ENCODE results near the gene NDUFB3.
"Not testable (repeated sequence)": the region's sequence is repeated elsewhere in the genome, so short reads cannot be mapped to it uniquely, and the experiment has no call there.

The NDUFB3 gene

DNA sequence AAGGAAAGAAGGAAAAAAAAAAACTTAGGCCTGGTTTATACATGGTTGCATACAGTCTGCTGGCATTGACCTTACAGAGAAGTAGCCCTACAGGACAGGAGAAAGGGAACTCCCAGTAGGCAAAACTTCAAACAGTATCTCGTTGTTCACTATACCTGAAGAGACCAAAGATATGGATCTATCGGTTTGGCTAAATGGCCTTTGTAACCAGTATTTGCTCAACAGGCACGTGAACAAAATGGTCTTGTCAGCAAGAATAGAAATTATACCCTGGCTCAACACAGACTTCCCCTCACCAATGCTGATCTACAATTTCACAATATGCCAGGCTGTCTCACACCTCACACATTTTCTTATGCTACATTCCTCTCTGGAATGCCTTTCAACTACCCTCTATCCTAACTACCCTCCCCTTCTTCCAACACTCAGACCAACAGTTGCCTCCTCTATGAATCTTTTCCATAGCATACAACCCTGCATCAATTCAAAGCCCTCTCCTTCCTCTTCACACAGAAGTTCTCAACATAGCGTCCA lies 14.0 kb upstream of the NDUFB3 start:
- peaks cover 6% of the 10 kb centered on the region for H3K79me2 ChIP-seq (ENCODE audit: control insufficient read depth, insufficient read depth, low read length)
- no peak overlapping the region for H2BK5ac ChIP-seq (ENCODE audit: low read length)
- no peak overlapping the region for H3K9ac ChIP-seq (ENCODE audit: low read length)
- H3K56ac ChIP-seq (ENCODE audit: low read length), result peak overlapping the region; percentile 44
- no peak overlapping the region for H2BK120ac ChIP-seq (ENCODE audit: low read depth, low read length)
- WGBS (ENCODE audit: extremely low coverage, insufficient coverage, low lambda C conversion rate), result no CpG with 5 or more reads among the region's 4 CpGs
- peaks cover 17% of the 10 kb centered on the region for H3K4me1 ChIP-seq (ENCODE audit: control insufficient read depth, low read depth, low read length)
- no peak overlapping the region for H3K4me2 ChIP-seq (ENCODE audit: low read length)
- H3K79me1 ChIP-seq (ENCODE audit: low read length), result peaks cover 14% of the 10 kb centered on the region
- H2AK5ac ChIP-seq (ENCODE audit: low read length), result no peak overlapping the region
- no peaks in the 10 kb centered on the region for H3K27me3 ChIP-seq (ENCODE audit: insufficient read depth, low read length, poor library complexity)
- no peak overlapping the region for H3K4ac ChIP-seq (ENCODE audit: low read depth, low read length)
- no peak overlapping the region for H4K8ac ChIP-seq (ENCODE audit: low read depth, low read length)
- H3K27ac ChIP-seq (ENCODE audit: low read depth, low read length), result no peak overlapping the region
- H3K36me3 ChIP-seq (ENCODE audit: control insufficient read depth, insufficient read depth, low read length), result no peaks in the 10 kb centered on the region
- peak; percentile 81 for DNase-seq
- H3K18ac ChIP-seq (ENCODE audit: low read length), result no peak overlapping the region
- H4K5ac ChIP-seq (ENCODE audit: low read length), result no peak overlapping the region
- H3K23ac ChIP-seq (ENCODE audit: low read length), result no peak overlapping the region
- H2BK15ac ChIP-seq (replicated peaks; ENCODE audit: low read depth), result no peak overlapping the region
- no peak overlapping the region for H3K4me3 ChIP-seq (ENCODE audit: low read length)

DNA sequence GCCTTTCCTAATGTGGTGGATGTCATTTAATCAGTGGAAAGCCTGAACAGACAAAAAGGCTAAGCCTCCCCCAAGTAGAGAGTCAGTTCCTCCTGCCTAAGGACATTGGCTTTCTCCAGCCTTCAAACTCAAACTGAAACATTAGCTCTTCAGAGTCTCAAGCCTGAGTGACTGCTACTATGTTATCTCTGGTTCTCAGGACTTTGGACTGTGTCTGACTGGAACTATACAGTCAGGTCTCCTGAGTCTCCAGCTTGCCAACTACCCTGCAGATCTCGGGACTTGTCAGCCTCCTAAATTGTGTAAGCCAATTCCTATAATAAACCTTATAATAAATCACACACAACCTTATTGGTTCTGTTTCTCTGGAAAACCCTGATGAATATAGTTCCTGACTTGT lies 12.9 kb upstream of the NDUFB3 start:
- H3K79me2 ChIP-seq (ENCODE audit: control insufficient read depth, insufficient read depth, low read length), result peaks cover 6% of the 10 kb centered on the region
- H3K56ac ChIP-seq (ENCODE audit: low read length), result no peak overlapping the region
- no peak overlapping the region for H3K4me3 ChIP-seq (ENCODE audit: low read length)
- no peak overlapping the region for H3K4me2 ChIP-seq (ENCODE audit: low read length)
- DNase-seq, result no peak
- no peak overlapping the region for H3K27ac ChIP-seq (ENCODE audit: low read depth, low read length)
- no peak overlapping the region for H3K18ac ChIP-seq (ENCODE audit: low read length)
- no peak overlapping the region for H3K9ac ChIP-seq (ENCODE audit: low read length)
- no peak overlapping the region for H2BK5ac ChIP-seq (ENCODE audit: low read length)
- H2BK15ac ChIP-seq (replicated peaks; ENCODE audit: low read depth), result no peak overlapping the region
- no peak overlapping the region for H3K23ac ChIP-seq (ENCODE audit: low read length)
- H3K4ac ChIP-seq (ENCODE audit: low read depth, low read length), result no peak overlapping the region
- H2BK120ac ChIP-seq (ENCODE audit: low read depth, low read length), result no peak overlapping the region
- no peak overlapping the region for H4K5ac ChIP-seq (ENCODE audit: low read length)
- no CpG with 5 or more reads among the region's 1 CpG for WGBS (ENCODE audit: extremely low coverage, insufficient coverage, low lambda C conversion rate)
- H3K79me1 ChIP-seq (ENCODE audit: low read length), result peaks cover 14% of the 10 kb centered on the region
- no peak overlapping the region for H4K8ac ChIP-seq (ENCODE audit: low read depth, low read length)
- H3K4me1 ChIP-seq (ENCODE audit: control insufficient read depth, low read depth, low read length), result peaks cover 17% of the 10 kb centered on the region
- no peaks in the 10 kb centered on the region for H3K36me3 ChIP-seq (ENCODE audit: control insufficient read depth, insufficient read depth, low read length)
- H3K27me3 ChIP-seq (ENCODE audit: insufficient read depth, low read length, poor library complexity), result no peaks in the 10 kb centered on the region
- no peak overlapping the region for H2AK5ac ChIP-seq (ENCODE audit: low read length)

DNA sequence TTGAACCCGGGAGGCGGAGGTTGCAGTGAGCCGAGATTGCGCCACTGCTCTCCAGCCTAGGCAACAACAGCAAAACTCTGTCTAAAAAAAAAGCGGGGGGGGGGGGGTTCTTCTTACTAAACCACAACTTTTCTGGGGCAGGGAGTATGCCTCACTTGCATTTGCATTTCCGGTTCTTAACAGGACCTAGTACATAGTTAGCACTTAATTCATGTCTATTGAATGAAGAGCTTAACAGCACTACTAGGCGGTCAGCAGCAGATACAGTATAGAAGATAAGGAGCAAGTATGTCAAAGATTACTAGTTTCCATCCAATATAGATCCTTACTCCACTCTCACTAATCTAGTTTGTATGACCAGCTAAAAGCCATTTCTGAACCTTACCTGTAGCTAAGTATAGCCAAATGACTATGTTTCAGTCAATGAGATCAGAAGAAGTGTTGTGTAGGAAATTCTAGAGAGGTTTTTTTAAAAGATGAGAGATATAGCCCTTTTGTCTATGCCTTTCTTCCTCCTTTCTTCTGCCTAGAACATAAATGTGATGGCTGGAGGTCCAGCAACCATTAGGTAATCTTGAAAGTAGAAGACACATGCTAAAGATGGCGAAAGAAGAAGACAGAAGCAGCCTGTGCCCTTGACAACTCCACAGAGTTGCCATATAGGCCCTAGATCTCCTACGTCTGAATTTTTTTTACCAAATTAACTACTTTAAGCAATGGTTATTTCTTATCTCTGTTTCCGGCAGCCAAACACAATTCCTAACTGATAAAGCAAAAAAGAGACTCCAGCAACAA lies 11.6 kb upstream of the NDUFB3 start:
- Histone ChIP-seq H4K5ac (ENCODE audit: low read length) (no peak overlapping the region), H3K79me1 (ENCODE audit: low read length) (peaks cover 12% of the 10 kb centered on the region), H3K27ac (ENCODE audit: low read depth, low read length) (peak overlapping the region; percentile 29), H2AK5ac (ENCODE audit: low read length) (no peak overlapping the region), H3K4ac (ENCODE audit: low read depth, low read length) (no peak overlapping the region), H3K4me3 (ENCODE audit: low read length) (no peak overlapping the region), H2BK5ac (ENCODE audit: low read length) (no peak overlapping the region), H3K36me3 (ENCODE audit: control insufficient read depth, insufficient read depth, low read length) (no peaks in the 10 kb centered on the region), H3K18ac (ENCODE audit: low read length) (no peak overlapping the region), H4K8ac (ENCODE audit: low read depth, low read length) (no peak overlapping the region), H3K79me2 (ENCODE audit: control insufficient read depth, insufficient read depth, low read length) (peaks cover 6% of the 10 kb centered on the region), H3K56ac (ENCODE audit: low read length) (no peak overlapping the region), H2BK120ac (ENCODE audit: low read depth, low read length) (no peak overlapping the region), H3K4me2 (ENCODE audit: low read length) (no peak overlapping the region), H3K4me1 (ENCODE audit: control insufficient read depth, low read depth, low read length) (peaks cover 17% of the 10 kb centered on the region), H3K9ac (ENCODE audit: low read length) (no peak overlapping the region), H3K23ac (ENCODE audit: low read length) (no peak overlapping the region), H2BK15ac (replicated peaks; ENCODE audit: low read depth) (no peak overlapping the region), H3K27me3 (ENCODE audit: insufficient read depth, low read length, poor library complexity) (no peaks in the 10 kb centered on the region)
- peak; percentile 58 for DNase-seq
- no CpG with 5 or more reads among the region's 10 CpGs for WGBS (ENCODE audit: extremely low coverage, insufficient coverage, low lambda C conversion rate)

DNA sequence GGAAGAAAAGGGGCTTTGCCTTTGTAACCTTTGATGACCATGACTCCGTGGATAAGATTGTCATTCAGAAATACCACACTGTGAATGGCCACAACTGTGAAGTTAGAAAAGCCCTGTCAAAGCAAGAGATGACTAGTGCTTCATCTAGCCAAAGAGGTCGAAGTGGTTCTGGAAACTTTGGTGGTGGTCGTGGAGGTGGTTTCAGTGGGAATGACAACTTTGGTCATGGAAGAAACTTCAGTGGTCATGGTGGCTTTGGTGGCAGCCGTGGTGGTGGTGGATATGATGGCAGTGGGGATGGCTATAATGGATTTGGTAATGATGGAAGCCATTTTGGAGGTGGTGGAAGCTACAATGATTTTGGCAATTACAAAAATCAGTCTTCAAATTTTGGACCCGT lies 8.3 kb upstream of the NDUFB3 start:
- H3K79me2 ChIP-seq (ENCODE audit: control insufficient read depth, insufficient read depth, low read length), result peaks cover 15% of the 10 kb centered on the region
- H2BK120ac ChIP-seq (ENCODE audit: low read depth, low read length); H2BK5ac ChIP-seq (ENCODE audit: low read length); H3K36me3 ChIP-seq (ENCODE audit: control insufficient read depth, insufficient read depth, low read length); H4K8ac ChIP-seq (ENCODE audit: low read depth, low read length); H3K9ac ChIP-seq (ENCODE audit: low read length); H3K27ac ChIP-seq (ENCODE audit: low read depth, low read length); H3K4me3 ChIP-seq (ENCODE audit: low read length); DNase-seq; H3K4me1 ChIP-seq (ENCODE audit: control insufficient read depth, low read depth, low read length); H3K4me2 ChIP-seq (ENCODE audit: low read length); H3K56ac ChIP-seq (ENCODE audit: low read length); H3K4ac ChIP-seq (ENCODE audit: low read depth, low read length); H3K23ac ChIP-seq (ENCODE audit: low read length); H4K5ac ChIP-seq (ENCODE audit: low read length); H2AK5ac ChIP-seq (ENCODE audit: low read length); H3K18ac ChIP-seq (ENCODE audit: low read length); H2BK15ac ChIP-seq (replicated peaks; ENCODE audit: low read depth); H3K27me3 ChIP-seq (ENCODE audit: insufficient read depth, low read length, poor library complexity); H3K79me1 ChIP-seq (ENCODE audit: low read length): not testable (repeated sequence)
- WGBS (ENCODE audit: extremely low coverage, insufficient coverage, low lambda C conversion rate), result no CpG with 5 or more reads among the region's 5 CpGs

DNA sequence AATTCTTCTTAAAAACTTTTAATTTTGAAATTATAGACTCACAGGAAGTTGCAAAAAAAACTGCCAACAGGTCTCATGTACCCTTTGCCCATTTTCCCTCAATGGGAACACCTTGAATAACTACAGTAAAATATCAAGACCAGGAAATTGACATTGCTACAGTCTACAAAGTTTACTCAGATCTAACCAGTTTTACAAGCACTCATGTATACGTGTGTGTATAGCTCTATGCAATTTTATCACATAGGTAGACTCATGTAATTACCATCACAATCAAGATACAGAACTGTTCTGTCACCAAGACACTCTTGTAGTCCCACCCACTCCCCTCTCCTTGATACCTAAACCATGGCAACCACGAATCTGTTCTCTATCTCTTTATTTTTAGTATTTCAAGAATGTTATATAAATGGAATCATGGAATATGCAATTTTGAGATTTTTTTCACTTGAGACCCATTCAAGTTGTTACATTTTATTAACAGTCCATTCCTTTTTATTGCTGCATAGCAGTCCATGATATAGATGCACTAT lies 6.9 kb upstream of the NDUFB3 start:
- Histone ChIP-seq H3K79me1 (ENCODE audit: low read length) (peaks cover 7% of the 10 kb centered on the region), H2BK15ac (replicated peaks; ENCODE audit: low read depth) (no peak overlapping the region), H3K79me2 (ENCODE audit: control insufficient read depth, insufficient read depth, low read length) (peaks cover 13% of the 10 kb centered on the region), H3K4me3 (ENCODE audit: low read length) (no peak overlapping the region), H3K27me3 (ENCODE audit: insufficient read depth, low read length, poor library complexity) (no peaks in the 10 kb centered on the region), H2BK5ac (ENCODE audit: low read length) (no peak overlapping the region), H4K8ac (ENCODE audit: low read depth, low read length) (no peak overlapping the region), H2BK120ac (ENCODE audit: low read depth, low read length) (no peak overlapping the region), H3K56ac (ENCODE audit: low read length) (no peak overlapping the region), H4K5ac (ENCODE audit: low read length) (no peak overlapping the region), H3K23ac (ENCODE audit: low read length) (no peak overlapping the region), H3K4me1 (ENCODE audit: control insufficient read depth, low read depth, low read length) (peaks cover 2% of the 10 kb centered on the region), H3K4me2 (ENCODE audit: low read length) (no peak overlapping the region), H2AK5ac (ENCODE audit: low read length) (no peak overlapping the region), H3K27ac (ENCODE audit: low read depth, low read length) (no peak overlapping the region), H3K9ac (ENCODE audit: low read length) (no peak overlapping the region), H3K4ac (ENCODE audit: low read depth, low read length) (no peak overlapping the region), H3K36me3 (ENCODE audit: control insufficient read depth, insufficient read depth, low read length) (no peaks in the 10 kb centered on the region), H3K18ac (ENCODE audit: low read length) (no peak overlapping the region)
- no CpG with 5 or more reads among the region's 2 CpGs for WGBS (ENCODE audit: extremely low coverage, insufficient coverage, low lambda C conversion rate)
- no peak for DNase-seq

All from mesendoderm (in vitro differentiated cells).